ENCODE measurements around the gene SUSD4.
"Not testable (repeated sequence)": the region's sequence is repeated elsewhere in the genome, so short reads cannot be mapped to it uniquely, and the experiment has no call there.

Gene SUSD4

GRCh38 chr1:223261914-223262313 is 102.1 kb downstream of the SUSD4 start:
- TF ChIP-seq CTCF (IDR thresholded peaks at IDR 0.05; ENCODE audit: extremely low read depth, missing control alignments) = no peak
- no peak for DNase-seq (ENCODE audit: low spot score)

GRCh38 chr1:223260712-223261111 is 103.3 kb downstream of the SUSD4 start:
- TF ChIP-seq CTCF (IDR thresholded peaks at IDR 0.05; ENCODE audit: extremely low read depth, missing control alignments) = no peak
- no peak for DNase-seq (ENCODE audit: low spot score)

GRCh38 chr1:223259462-223259861 is 104.5 kb downstream of the SUSD4 start:
- DNase-seq (ENCODE audit: low spot score) = no peak
- TF ChIP-seq CTCF (IDR thresholded peaks at IDR 0.05; ENCODE audit: extremely low read depth, missing control alignments) = no peak

- TF ChIP-seq CTCF (IDR thresholded peaks at IDR 0.05; ENCODE audit: extremely low read depth, missing control alignments) = no peak
- no peak for DNase-seq (ENCODE audit: low spot score)
Observed at GRCh38 chr1:223258751-223259198, 105.2 kb downstream of the SUSD4 start.

- no peak for TF ChIP-seq CTCF (IDR thresholded peaks at IDR 0.05; ENCODE audit: extremely low read depth, missing control alignments)
- no peak for DNase-seq (ENCODE audit: low spot score)
Observed at GRCh38 chr1:223257856-223258550, 106.0 kb downstream of the SUSD4 start.

- no peak for TF ChIP-seq CTCF (IDR thresholded peaks at IDR 0.05; ENCODE audit: extremely low read depth, missing control alignments)
- DNase-seq (ENCODE audit: low spot score) = no peak
Observed at GRCh38 chr1:223256034-223256433, 107.9 kb downstream of the SUSD4 start.

GRCh38 chr1:223253916-223254315 is 110.1 kb downstream of the SUSD4 start:
- no peak for DNase-seq (ENCODE audit: low spot score)
- TF ChIP-seq CTCF (IDR thresholded peaks at IDR 0.05; ENCODE audit: extremely low read depth, missing control alignments) = no peak

- DNase-seq (ENCODE audit: low spot score) = not testable (repeated sequence)
Observed at GRCh38 chr1:223251387-223251786, 112.6 kb downstream of the SUSD4 start.

Measured in GM20000 (cell line).